Kasumi-1 (cell line): ENCODE results near the gene MOB1A.
"Not testable (repeated sequence)": the region's sequence is repeated elsewhere in the genome, so short reads cannot be mapped to it uniquely, and the experiment has no call there.

Experiments
- DNase-seq, 2 experiments: peaks; one replicate each; lab custom pipeline; 2025; lab: John Stamatoyannopoulos, UW

The MOB1A gene

DNA sequence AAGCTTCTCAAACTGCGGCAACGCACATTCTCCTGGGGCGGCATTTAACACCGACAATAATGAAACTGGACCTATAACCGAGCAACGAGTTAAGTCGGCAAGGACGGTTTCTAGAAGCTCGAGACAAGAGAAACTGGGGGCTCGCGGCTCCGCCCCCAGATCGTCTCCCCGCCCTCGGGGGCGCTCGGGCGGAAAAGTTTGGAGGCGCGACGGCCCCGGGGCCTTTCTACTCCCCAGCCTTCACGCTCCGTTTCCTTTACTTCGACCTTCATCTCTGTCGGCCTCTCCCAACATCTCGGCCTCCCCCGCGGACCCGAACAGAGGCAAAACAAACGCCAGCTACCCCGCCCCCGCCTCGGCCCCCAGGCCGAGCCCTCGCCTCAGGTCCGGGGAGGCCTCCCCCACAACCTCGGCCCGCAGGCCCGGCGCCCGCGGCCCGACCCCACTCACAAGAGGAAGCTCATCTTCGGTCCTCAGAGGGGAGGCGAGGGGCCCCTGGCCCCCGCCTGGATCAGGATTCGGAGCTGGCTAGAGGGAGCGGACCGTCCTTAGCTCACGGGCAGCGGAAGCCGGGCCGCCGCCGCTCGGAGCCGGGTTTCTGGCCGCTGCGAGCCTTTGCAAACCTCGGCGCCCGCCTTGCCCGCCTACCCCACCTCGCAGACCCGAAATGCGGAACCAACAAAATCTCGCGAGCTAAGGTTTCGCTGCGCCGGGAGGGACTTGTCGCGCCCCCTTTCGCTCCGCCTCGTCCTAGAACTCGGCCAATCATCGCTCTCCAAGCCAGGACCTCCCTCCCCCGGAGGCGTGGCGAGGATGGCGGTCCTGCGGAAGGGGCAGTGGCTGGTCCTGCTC lies at the start of gene MOB1A:
Gene MOB1A, minus strand, starts transcription at position 669 of the 852 bp plus-strand sequence. Its CDS starts 205 bp downstream, at position 464.
- peak; percentile 97 to 98 for DNase-seq

DNA sequence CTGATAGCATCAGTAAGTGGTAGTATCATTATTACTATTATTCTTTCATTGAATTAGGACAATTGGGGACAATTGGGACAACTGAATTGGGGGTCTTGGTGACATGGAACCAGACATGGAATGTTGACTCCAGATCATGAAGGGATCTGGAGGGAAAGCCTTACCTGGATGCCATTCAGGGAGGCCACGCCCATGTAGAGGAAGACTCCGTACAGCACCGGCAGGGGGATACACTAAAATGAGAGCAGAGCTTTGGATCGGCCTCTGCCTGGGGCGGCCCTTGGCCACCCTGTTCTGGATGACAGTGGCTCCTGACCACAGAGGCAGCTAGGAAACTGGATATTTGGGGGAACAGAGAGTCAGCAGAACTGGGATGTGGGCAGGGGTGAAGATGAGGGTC lies 49.0 kb upstream of the MOB1A start:
- DNase-seq, result no peak

- no peak for DNase-seq
Observed at GRCh38 chr2:74226648-74227213, 48.1 kb upstream of the MOB1A start.

DNA sequence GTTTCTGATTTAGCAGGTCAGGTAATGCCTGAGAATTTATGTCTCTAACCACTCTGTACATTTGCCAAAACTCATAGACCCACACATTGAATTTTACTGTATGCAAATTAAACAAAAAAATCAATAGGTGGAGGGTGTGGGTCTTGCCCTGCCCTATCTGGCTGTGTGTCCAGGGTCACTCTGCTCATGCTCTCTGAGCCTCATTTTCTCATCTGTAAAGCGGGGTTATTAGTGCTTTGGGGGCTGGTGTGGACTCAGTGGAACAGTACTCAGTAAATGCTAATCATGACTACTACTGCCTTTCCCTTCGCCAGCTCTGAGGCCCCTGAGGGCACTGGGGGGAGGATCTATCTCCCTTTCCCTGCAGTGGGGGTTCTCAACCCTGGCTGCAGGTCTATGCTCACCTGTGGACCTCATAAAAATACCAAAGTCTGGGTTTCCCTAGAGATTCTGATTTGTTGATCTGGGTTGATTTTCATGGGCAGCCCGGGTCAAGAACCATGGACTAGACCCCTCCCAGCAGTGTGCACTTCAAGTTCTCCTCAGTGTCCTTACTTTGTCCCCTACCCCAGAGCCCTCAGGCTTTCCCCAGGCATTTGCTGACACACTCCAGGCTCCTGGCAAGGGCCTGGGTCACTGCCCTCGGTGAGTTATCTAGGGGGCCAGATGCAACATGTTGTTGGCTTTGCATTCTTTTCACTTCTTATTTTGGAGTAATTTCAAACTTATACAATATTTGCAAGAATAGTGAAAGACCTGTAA lies 47.2 kb upstream of the MOB1A start:
- no peak for DNase-seq

- no peak for DNase-seq
Observed at GRCh38 chr2:74223941-74224770, 45.5 kb upstream of the MOB1A start.

DNA sequence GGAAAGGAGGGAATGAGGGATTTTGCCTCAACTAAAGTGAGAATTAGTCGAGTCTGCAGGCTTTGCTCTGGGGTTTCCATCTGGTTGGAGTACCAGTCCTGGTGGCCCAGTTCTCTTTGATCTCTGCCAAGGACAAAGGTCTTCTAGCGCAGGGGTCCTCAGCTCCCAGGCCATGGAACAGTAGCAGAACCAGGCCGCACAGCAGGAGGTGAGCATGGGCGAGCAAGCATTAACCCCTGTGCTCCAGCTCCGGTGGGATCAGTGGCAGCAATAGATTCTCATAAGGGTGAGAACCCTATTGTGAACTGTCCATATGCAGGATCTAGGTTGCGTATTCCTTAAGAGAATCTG lies 43.6 kb upstream of the MOB1A start:
- no peak for DNase-seq

GRCh38 chr2:74221604-74222299 lies 43.1 kb upstream of the MOB1A start:
- DNase-seq, result no peak

- no peak for DNase-seq
Observed at GRCh38 chr2:74221091-74221490, 42.4 kb upstream of the MOB1A start.

GRCh38 chr2:74219846-74220486 lies 41.3 kb upstream of the MOB1A start:
- no peak for DNase-seq

GRCh38 chr2:74216642-74217041 lies 38.0 kb upstream of the MOB1A start:
- no peak for DNase-seq

DNA sequence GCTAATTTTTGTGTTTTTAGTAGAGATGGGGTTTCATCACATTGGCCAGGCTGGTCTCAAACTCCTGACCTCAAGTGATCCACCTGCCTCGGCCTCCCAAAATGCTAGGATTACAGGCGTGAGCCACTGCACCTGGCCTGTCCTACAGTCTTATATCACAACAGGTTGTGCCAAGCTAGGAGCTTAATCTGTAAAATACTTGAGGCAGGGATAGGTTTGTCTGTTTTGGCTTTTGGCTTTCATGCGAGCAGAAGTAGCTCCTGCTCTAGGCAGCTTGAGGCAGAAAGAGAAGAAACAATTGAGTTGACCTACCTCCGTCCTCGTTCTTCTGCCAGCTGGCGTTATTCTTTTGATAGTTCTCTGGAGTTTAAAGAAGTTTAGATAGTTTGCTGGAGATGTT lies 37.1 kb upstream of the MOB1A start:
- DNase-seq, result not testable (repeated sequence)

DNA sequence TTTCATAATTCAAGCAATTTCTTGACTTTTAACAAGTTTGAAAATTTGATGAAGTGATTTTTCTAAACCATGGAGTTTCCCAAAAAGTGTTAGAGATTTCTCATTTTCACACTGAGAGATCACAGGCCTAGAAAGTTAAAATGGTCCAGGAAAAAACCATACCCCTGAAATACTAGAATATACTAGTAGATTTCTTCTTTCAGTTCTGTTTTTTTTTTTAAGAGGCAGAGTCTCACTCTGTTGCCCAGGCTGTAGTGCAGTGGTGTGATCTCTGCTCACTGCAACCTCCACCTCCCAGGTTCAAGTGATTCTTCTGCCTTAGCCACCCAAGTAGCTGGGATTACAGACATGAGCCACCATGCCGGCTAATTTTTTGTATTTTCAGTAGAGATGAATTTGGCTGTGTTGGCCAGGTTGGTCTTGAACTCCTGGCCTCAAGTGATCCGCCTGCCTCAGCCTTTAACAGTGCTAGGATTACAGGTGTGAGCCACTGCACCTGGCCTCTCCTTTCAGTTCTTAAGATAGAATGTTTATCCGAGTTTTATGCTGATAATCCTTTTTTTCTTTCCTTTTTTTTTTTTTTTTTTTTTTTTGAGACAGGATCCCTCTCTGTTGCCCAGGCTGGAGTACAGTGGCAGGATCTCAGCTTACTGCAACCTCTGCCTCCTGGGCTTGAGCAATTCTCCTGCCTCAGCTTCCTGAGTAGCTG lies 34.2 kb upstream of the MOB1A start:
- DNase-seq, result no peak

DNA sequence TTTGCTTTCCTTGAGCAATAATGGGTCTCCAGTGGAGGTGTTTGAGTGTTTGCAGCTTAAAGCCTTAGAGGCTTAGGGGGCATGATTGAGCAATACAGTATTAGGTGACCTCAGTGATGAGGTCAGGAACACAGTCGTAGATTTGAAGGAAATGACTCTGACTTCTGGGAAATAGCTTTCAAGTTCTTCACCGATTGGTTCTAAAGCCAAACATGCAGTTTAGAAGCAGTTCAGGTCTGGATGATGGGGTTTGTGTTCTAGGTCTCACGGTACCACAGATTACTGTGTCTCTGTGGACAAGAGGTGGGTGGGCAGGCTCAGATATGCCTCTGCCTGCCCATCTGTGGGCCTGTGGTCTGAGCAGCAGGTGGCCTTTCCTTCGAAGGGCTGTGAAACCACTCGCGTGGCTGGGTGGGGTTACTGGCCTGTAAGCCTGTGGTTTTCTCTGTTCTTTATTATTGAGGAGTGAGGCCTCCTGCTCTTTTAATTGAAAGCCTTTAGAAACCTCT lies 27.6 kb upstream of the MOB1A start:
- no peak for DNase-seq

DNA sequence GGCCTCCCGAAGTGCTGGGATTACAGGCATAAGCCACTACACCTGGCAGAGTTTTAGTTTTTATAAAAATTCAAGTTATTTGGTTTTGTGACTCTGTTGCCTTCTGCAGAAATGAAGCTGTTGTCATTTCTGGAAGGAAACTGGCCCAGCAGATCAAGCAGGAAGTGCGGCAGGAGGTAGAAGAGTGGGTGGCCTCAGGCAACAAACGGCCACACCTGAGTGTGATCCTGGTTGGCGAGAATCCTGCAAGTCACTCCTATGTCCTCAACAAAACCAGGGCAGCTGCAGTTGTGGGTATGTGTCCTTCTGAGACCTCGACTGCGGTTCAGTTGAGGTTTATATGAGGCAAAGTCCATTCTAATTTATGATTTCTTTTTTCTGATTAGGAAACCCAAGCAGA lies 26.9 kb upstream of the MOB1A start:
- DNase-seq, result no peak

DNA sequence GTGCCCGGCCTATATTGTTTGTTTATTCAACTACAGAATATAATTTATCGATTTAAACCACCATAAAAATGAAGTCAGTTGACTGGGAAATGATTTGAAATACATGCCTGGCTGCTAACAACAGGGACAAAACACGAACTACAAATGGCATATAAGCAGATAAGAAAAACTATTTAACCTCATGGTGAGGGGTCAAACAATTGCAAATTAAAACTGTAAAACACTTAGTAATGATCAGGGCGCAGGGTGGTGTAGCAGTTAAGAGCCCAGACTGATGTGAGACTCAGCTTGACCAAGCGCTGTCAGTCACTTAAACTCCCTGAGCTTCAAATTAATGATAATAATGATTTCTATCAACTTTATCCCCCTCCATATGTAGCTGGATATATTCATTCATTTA lies 26.4 kb upstream of the MOB1A start:
- no peak for DNase-seq

- no peak for DNase-seq
Observed at GRCh38 chr2:74204436-74204835, 25.8 kb upstream of the MOB1A start.

DNA sequence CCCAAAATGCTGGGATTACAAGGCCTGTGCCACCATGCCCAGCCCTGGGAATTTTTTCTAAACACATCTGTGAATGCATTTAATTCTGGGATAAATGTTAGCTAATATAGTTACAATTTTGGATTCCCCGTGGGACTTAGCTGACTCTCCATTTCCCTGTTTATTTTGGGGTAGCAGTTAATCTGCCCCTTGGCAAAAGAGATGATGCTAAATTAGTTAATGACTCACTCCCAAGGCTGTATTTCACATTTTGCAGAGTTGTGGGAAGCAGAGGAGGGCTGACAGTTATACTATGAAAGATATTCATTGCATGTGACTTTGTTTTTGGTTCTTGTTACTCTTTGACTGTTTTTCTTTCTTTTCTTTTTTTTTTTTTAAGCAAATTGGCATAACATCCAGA lies 22.9 kb upstream of the MOB1A start:
- DNase-seq, result no peak

DNA sequence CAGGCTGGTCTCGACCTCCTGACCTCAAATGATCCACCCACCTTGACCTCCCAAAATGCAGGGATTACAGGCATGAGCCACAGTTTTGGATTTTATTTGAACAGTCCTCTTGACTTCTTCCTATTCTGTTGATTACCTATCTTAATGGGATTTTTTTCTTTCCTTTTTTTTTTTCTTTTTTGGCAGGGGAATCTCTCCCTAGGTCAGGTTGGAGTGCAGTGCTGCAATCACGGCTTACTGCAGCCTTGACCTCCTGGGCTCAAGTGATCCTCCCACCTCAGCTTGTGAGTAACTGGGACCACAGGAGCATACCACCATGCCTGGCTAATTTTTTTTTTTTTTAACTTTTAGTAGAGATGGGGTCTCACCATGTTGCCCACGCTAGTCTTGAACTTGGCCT lies 22.5 kb upstream of the MOB1A start:
- no peak for DNase-seq

GRCh38 chr2:74199871-74200305 lies 21.2 kb upstream of the MOB1A start:
- DNase-seq, result peak in 1 of 2 experiments; percentile 22

GRCh38 chr2:74199275-74199701 lies 20.6 kb upstream of the MOB1A start:
- no peak for DNase-seq
